IMR-90 (cell line): ENCODE data around the gene AUTS2. TPM values are rescaled to one million over a fixed set of nuclear protein-coding genes. Genes with fewer than 3 reads are reported as not detected.

Source experiments
- ATAC-seq: fragments of 200-7000 bp; cut with Tn5 transposase; 2 replicates; pipeline ENCODE4 v1.9.1; 2020; ENCODE audit warnings: low read depth, mild to moderate bottlenecking, moderate library complexity
- BruUV-seq: library from RNA; stranded (reverse); fragments of 400-500 nt; replicated peaks from 2 replicates; lab custom pipeline; 2021; lab: Mats Ljungman, UMichigan
- CTCF ChIA-PET: fragments of 300-600 bp; formaldehyde crosslinking; extraction: SDS; loops from one replicate; lab custom pipeline; 2021; ENCODE audit warnings: antibody characterized with exemption; lab: Yijun Ruan, JAX
- POLR2A ChIA-PET: fragments of 300-600 bp; sonication (Branson Sonifier 250); formaldehyde crosslinking; loops from one replicate; lab custom pipeline; 2022; ENCODE audit warnings: antibody characterized with exemption; ENCODE audit not compliant: unreplicated experiment; lab: Charles Lee
- DNase-seq: peaks from one replicate; pipeline ENCODE4 v3.0.0; 2013
- H2AFZ ChIP-seq: replicated peaks from 2 replicates; pipeline ENCODE3; 2013; ENCODE audit warnings: low read length, mild to moderate bottlenecking; ENCODE audit not compliant: poor library complexity
- H2AK5ac ChIP-seq: 2 replicates; pipeline ENCODE4 v1.6.1; 2013; ENCODE audit warnings: low read depth, low read length, inconsistent platforms
- H2AK9ac ChIP-seq: replicated peaks from 2 replicates; pipeline ENCODE3; 2013; ENCODE audit warnings: mild to moderate bottlenecking, low read depth, low read length, moderate library complexity; ENCODE audit not compliant: poor library complexity
- H2BK120ac ChIP-seq: 2 replicates; pipeline ENCODE4 v1.6.1; 2013; ENCODE audit warnings: low read depth, low read length, inconsistent platforms
- H2BK15ac ChIP-seq: 3 replicates; pipeline ENCODE4 v1.6.1; 2013; ENCODE audit warnings: low read depth, low read length, inconsistent platforms
- H2BK20ac ChIP-seq: 2 replicates; pipeline ENCODE4 v1.6.1; 2013; ENCODE audit warnings: low read depth, mild to moderate bottlenecking, inconsistent platforms, low read length, moderate library complexity
- H2BK5ac ChIP-seq: 2 replicates; pipeline ENCODE4 v1.6.1; 2013; ENCODE audit warnings: mild to moderate bottlenecking, low read depth, low read length, inconsistent platforms; ENCODE audit not compliant: poor library complexity, severe bottlenecking
- H3K14ac ChIP-seq: replicated peaks from 2 replicates; pipeline ENCODE4 v1.6.1; 2013; ENCODE audit warnings: low read depth, low read length, inconsistent platforms
- H3K18ac ChIP-seq: 2 replicates; pipeline ENCODE4 v1.6.1; 2013; ENCODE audit warnings: low read depth, low read length, control low read depth
- H3K23ac ChIP-seq: 2 replicates; pipeline ENCODE4 v1.6.1; 2013; ENCODE audit warnings: low read depth, low read length, inconsistent platforms
- H3K27ac ChIP-seq: 2 replicates; pipeline ENCODE4 v1.5.1; 2013; ENCODE audit warnings: mild to moderate bottlenecking, control low read depth, low read length; ENCODE audit not compliant: insufficient read depth
- H3K27me3 ChIP-seq: 2 replicates; pipeline ENCODE4 v1.6.1; 2013; ENCODE audit warnings: low read length; ENCODE audit not compliant: control insufficient read depth, insufficient read depth
- H3K36me3 ChIP-seq: 2 replicates; pipeline ENCODE4 v1.6.1; 2013; ENCODE audit warnings: low read length, mixed read lengths; ENCODE audit not compliant: control insufficient read depth, insufficient read depth
- H3K4ac ChIP-seq: 2 replicates; pipeline ENCODE4 v1.6.1; 2013; ENCODE audit warnings: low read depth, low read length, inconsistent platforms
- H3K4me1 ChIP-seq: 2 replicates; pipeline ENCODE4 v1.6.1; 2013; ENCODE audit warnings: low read length, mixed read lengths; ENCODE audit not compliant: control insufficient read depth, insufficient read depth
- H3K4me2 ChIP-seq: 2 replicates; pipeline ENCODE4 v1.6.1; 2013; ENCODE audit warnings: low read depth, mild to moderate bottlenecking, control low read depth, low read length, moderate library complexity
- H3K4me3 ChIP-seq: 2 replicates; pipeline ENCODE4 v1.5.1; 2013; ENCODE audit warnings: low read depth, mild to moderate bottlenecking, control low read depth, low read length, moderate library complexity; ENCODE audit not compliant: insufficient read depth
- H3K56ac ChIP-seq: 2 replicates; pipeline ENCODE4 v1.6.1; 2013; ENCODE audit warnings: low read length, inconsistent platforms; ENCODE audit not compliant: insufficient read depth; ENCODE audit errors: extremely low read depth
- H3K79me1 ChIP-seq, 2 experiments: 2 replicates each; pipeline ENCODE4 v1.6.1; 2013; ENCODE audit warnings: low read length in 2 of 2, inconsistent platforms in 1 of 2, low read depth in 1 of 2
- H3K9ac ChIP-seq: 2 replicates; pipeline ENCODE4 v1.6.1; 2013; ENCODE audit warnings: low read depth, low read length, control low read depth
- H3K9me1 ChIP-seq: 2 replicates; pipeline ENCODE4 v1.6.1; 2013; ENCODE audit warnings: low read length, inconsistent platforms; ENCODE audit not compliant: insufficient read depth
- H3K9me3 ChIP-seq: 2 replicates; pipeline ENCODE4 v1.6.1; 2013; ENCODE audit warnings: low read length; ENCODE audit not compliant: control insufficient read depth, insufficient read depth
- H4K20me1 ChIP-seq: 2 replicates; pipeline ENCODE4 v1.6.1; 2013; ENCODE audit warnings: low read length, inconsistent platforms; ENCODE audit not compliant: insufficient read depth
- H4K5ac ChIP-seq: 2 replicates; pipeline ENCODE4 v1.6.1; 2013; ENCODE audit warnings: mild to moderate bottlenecking, low read depth, low read length, control low read depth
- H4K8ac ChIP-seq, 2 experiments: 2 replicates each; pipeline ENCODE4 v1.6.1; 2013; ENCODE audit warnings: low read depth in 2 of 2, low read length in 2 of 2, control low read depth in 1 of 2, inconsistent platforms in 1 of 2
- H4K91ac ChIP-seq: 2 replicates; pipeline ENCODE4 v1.6.1; 2013; ENCODE audit warnings: low read depth, low read length, inconsistent platforms; ENCODE audit not compliant: insufficient read depth
- CEBPB ChIP-seq: IDR thresholded peaks from 2 replicates; pipeline ENCODE4 v1.6.1; 2012; ENCODE audit warnings: low read depth, low read length, improper control_type of control experiment
- FOS ChIP-seq: fragments of 150-350 bp; IDR thresholded peaks from 2 replicates; pipeline ENCODE4 v1.6.1; 2016; ENCODE audit warnings: low read depth, low read length
- RCOR1 ChIP-seq: IDR thresholded peaks from 2 replicates; pipeline ENCODE4 v1.6.1; 2012; ENCODE audit warnings: mild to moderate bottlenecking, low read length, improper control_type of control experiment; ENCODE audit not compliant: insufficient replicate concordance
- RFX5 ChIP-seq: IDR thresholded peaks from 2 replicates; pipeline ENCODE4 v1.8.0; 2012; ENCODE audit warnings: low read depth, mild to moderate bottlenecking, low read length, moderate library complexity
- SMC3 ChIP-seq: fragments of 150-350 bp; IDR thresholded peaks from 2 replicates; pipeline ENCODE4 v1.6.1; 2016; ENCODE audit warnings: low read depth, mild to moderate bottlenecking, antibody characterized with exemption, low read length, moderate library complexity
- WGBS, 2 experiments: methylation state at CpG; one replicate each; pipeline versions ENCODE4 v1.1.5 to v1.1.7; 2013; ENCODE audit warnings: missing lambda C conversion rate in 2 of 2; ENCODE audit not compliant: insufficient read length in 1 of 2; ENCODE audit errors: extremely low coverage in 2 of 2; 5-methylcytosine and 5-hydroxymethylcytosine counted together
- dilution Hi-C: fragments of 300-500 bp; cut with HindIII; formaldehyde crosslinking; loops from one replicate; pipeline ENCODE4 v1.14.3; 2018; ENCODE audit warnings: low sequenced_read_pairs; ENCODE audit not compliant: unreplicated experiment
- in situ Hi-C: fragments of 300-500 bp; cut with MboI; formaldehyde crosslinking; loops from 3 replicates; pipeline ENCODE4 v1.14.3; 2019; ENCODE audit warnings: low sequenced_read_pairs, inconsistent platforms, mixed read lengths
- intact Hi-C: fragments of 100-400 bp; cut with micrococcal nuclease; formaldehyde crosslinking; loops from 2 replicates; pipeline ENCODE4 v1.10.0; 2022
- polyA plus RNA-seq, 3 experiments: library from polyadenylated mRNA; depleted of rRNA; stranded (reverse); fragments of >200 nt; gene quantifications; 2 replicates each; pipeline ENCODE4 v1.2.3, GENCODE V29; 2012; ENCODE audit warnings: low replicate concordance in 1 of 3
- total RNA-seq: library from RNA; depleted of rRNA; stranded (reverse); fragments of >200 nt; gene quantifications from 2 replicates; pipeline ENCODE4 v1.2.3, GENCODE V29; 2012

The AUTS2 gene
- total and polyA plus RNA-seq, 2 of the 4 experiments (the other 2 are of a cell fraction) = 0.90 to 3.0 TPM

GRCh38 chr7:70512144-70512543 lies 913.9 kb downstream of the AUTS2 start:
- no peak overlapping the region for H3K4ac ChIP-seq
- H4K91ac ChIP-seq = no peak overlapping the region
- no peak overlapping the region for H2BK5ac ChIP-seq
- no peak overlapping the region for H3K4me2 ChIP-seq
- H2AFZ ChIP-seq = no peak overlapping the region
- H3K56ac ChIP-seq = no peak overlapping the region
- no peak overlapping the region for H4K8ac ChIP-seq
- no peaks in the 10 kb centered on the region for H4K20me1 ChIP-seq
- no peak overlapping the region for H2AK5ac ChIP-seq
- no peak for DNase-seq
- POLR2A ChIA-PET = no interaction called here
- no peak overlapping the region for H2BK20ac ChIP-seq
- no peak overlapping the region for H3K9ac ChIP-seq
- intact Hi-C loops (no loop called here), dilution Hi-C loops (no loop called here), in situ Hi-C loops (no loop called here)
- no peak overlapping the region for H2BK15ac ChIP-seq
- TF ChIP-seq RCOR1 (no peak), FOS (no peak), RFX5 (no peak), CEBPB (no peak), SMC3 (no peak)
- CTCF ChIA-PET = no interaction called here
- no peak overlapping the region for H3K14ac ChIP-seq
- ATAC-seq = no peak
- H3K4me3 ChIP-seq = no peak overlapping the region
- no peak overlapping the region for H2BK120ac ChIP-seq
- H3K9me3 ChIP-seq = no peaks in the 10 kb centered on the region
- H3K4me1 ChIP-seq = no peaks in the 10 kb centered on the region
- no peaks in the 10 kb centered on the region for H3K27me3 ChIP-seq
- H3K18ac ChIP-seq = no peak overlapping the region
- H3K23ac ChIP-seq = no peak overlapping the region
- no peaks in the 10 kb centered on the region for H3K79me1 ChIP-seq
- H3K27ac ChIP-seq = no peak overlapping the region
- H2AK9ac ChIP-seq = no peak overlapping the region
- BruUV-seq = no TSS peak
- H3K9me1 ChIP-seq = no peaks in the 10 kb centered on the region
- H4K5ac ChIP-seq = no peak overlapping the region
- H3K36me3 ChIP-seq = no peaks in the 10 kb centered on the region
- no CpG with 5 or more reads among the region's 7 CpGs for WGBS, 2 experiments
